Suppressor macrophage treated with lipopolysaccharide for 4 hours (primary cell): ENCODE data around the gene ORAI1.
"Not testable (repeated sequence)": the region's sequence is repeated elsewhere in the genome, so short reads cannot be mapped to it uniquely, and the experiment has no call there.

Experiments
- DNase-seq: peaks from one replicate; pipeline ENCODE4 v3.0.0-alpha.2; 2020

The ORAI1 gene

GRCh38 chr12:121608301-121608700 is 18.0 kb upstream of the ORAI1 start:
- DNase-seq: no peak

DNA sequence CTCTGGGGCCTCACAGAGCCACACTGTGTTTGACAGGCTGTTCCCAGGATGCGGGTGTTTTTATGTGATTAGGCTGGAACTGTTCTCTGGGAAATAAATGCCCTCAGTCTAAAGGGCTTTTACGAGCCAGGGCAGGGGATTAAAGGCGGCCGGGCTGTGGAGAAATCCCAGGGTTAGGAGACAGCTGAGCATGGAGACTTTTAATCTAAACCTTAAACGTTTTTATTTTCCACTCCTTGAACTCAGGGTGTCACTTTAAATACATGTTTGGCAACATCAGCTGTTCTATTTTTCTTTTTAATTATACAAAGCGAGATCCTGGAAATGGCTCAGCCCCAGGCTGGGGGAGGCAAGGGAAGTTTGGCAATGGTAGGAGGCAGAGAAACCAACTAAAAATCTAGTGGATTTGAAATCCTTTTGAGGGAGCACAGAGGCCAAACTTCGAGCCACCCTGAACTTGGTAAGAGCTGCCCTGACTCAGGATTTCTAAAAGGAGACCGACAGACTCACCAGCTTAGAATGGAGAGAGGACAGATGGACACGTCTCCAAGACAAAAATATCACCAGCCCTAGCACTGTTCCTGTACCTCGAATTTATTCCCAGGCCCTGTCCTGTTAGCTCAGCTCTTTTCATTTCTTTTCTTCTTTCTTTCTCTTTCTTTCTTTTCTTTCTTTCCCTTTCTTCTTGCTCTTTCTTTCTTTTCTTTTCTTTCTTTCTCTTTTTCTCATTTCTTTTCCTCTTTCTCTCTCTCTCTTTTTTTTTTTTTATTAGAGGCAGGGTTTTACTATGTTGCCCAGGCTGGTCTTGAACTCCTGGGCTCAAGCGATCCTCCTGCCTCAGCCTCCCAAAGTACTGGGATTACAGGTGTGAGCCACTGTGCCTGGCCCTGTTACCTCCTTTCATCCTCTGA is 15.8 kb upstream of the ORAI1 start:
- no peak for DNase-seq

- DNase-seq: no peak
Measured at GRCh38 chr12:121611306-121611705, 15.0 kb upstream of the ORAI1 start.

- DNase-seq: peak; percentile 80
Measured at GRCh38 chr12:121613462-121613861, 12.9 kb upstream of the ORAI1 start.

DNA sequence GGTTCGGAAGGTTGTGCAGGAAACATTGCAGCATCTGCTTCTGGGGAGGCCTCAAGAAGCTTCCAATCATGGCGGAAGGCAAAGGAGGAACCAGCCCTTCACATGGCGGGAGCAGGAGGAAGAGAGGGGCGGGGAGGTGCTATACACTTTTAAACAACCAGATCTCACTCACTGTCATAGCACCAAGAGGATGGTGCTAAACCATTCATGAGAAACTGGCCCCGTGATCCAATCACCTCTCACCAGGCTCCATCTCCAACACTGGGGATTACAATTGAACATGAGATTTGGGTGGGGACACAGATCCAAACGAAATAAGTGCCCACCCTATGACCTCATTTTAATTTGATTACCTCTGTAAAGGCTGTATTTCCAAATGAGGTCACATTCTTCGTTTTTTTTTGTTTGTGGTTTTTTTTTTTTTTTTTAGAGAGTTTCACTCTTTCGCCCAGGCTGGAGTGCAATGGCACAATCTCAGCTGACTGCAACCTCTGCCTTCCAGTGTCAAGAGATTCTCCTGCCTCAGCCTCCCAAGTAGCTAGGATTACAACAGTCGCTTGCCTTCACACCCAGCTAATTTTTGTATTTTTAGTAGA is 11.4 kb upstream of the ORAI1 start:
- no peak for DNase-seq

DNA sequence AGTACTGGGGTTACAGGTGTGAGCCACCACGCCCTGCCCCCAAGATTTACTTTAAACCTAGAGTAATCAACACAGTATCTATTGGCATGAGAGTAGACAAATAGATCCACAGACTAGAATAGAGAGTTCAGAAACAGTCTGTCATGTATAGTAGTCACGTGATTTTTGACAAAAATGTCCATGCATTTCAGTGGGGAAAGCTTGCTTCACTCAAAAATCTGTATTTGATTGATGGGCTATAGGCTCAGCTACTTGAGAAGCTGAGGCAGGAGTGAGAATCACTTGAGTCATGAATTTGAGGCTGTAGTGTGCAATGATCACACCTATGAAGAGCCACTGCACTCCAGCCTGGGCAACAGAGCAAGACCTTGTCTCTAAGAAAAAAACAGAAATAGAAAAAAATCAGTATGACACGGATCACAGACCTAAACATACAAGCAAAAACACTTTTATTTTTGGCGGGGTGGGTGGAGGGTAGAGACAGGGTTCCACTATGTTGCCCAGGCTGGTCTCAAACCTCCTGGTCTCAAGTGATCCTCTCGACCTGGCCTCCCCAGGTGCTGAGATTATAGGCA is 7.6 kb upstream of the ORAI1 start:
- DNase-seq: no peak

GRCh38 chr12:121620333-121620891 is 5.9 kb upstream of the ORAI1 start:
- DNase-seq: peak; percentile 55

DNA sequence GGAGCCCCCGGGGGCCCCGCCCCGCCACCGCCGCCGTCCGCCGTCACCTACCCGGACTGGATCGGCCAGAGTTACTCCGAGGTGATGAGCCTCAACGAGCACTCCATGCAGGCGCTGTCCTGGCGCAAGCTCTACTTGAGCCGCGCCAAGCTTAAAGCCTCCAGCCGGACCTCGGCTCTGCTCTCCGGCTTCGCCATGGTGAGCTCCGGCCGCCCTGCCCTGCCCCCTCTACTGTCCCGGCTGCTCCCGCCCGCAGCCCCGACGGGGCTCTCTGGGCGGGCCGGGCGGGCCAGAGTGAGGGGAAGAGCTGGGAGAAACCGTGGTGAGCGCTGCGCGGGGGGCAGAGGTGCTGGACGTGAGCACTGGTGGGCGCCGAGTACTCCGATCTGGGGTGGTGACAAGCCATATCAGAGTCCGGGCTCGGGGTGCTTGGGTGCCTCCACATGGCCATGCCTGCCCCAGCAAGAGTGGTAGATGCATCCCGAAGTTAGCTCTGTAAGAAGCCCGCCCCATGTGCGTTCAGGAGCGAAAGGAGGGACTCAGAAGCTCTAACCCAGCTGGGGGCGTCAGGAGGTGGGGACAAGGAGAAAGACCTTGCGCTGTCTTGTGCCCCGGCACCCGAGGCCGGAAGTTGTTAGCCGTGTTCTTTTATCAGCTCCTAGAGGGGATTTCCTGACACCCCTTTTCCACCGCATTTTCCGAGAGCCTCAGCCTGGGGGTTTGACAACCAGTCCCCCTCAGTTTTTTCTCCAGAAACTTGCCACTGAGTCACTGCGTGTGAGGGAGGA is 717 bp downstream of the ORAI1 start:
- peak; percentile 55 for DNase-seq

DNA sequence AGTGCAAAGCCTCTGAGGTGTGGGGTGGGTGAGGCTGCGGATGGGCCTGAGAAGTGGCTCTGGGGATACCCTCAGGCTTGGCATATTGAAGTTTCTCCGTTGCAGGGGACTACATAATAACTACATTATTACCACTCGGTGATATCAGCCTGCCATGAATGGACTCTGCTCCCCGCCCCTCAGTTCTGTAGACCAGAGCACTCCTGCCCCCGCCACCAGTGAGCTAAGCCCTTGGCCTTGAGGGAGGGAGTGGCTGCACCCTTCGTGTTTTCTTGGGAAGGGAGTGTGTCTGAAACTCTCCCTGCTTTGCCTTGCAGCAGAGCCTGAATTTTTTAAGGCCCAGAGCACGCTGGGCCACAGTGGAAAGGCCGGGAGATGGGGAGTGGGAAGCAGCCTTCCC is 1.7 kb downstream of the ORAI1 start:
- DNase-seq: peak; percentile 44

DNA sequence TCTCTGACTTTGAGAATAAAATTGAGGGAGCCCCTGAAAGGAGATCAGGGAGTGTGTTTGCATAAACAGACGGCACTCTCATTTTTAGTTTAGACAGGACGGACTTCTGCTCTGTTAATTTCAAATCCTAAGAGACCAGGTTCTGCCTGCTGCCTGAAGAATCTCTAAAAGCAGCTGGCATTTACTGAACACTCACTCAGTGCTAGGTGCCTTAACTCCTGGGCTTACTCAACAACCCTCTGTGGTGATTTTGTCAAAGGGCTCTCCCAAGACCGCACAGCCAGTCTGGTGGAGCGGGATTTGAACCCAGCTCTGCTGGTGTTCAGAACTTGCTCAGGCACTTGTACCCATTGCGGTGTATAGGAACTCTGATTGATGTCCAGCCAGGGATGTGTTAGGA is 2.2 kb downstream of the ORAI1 start:
- no peak for DNase-seq

GRCh38 chr12:121630791-121631355 is 4.5 kb downstream of the ORAI1 start:
- no peak for DNase-seq

DNA sequence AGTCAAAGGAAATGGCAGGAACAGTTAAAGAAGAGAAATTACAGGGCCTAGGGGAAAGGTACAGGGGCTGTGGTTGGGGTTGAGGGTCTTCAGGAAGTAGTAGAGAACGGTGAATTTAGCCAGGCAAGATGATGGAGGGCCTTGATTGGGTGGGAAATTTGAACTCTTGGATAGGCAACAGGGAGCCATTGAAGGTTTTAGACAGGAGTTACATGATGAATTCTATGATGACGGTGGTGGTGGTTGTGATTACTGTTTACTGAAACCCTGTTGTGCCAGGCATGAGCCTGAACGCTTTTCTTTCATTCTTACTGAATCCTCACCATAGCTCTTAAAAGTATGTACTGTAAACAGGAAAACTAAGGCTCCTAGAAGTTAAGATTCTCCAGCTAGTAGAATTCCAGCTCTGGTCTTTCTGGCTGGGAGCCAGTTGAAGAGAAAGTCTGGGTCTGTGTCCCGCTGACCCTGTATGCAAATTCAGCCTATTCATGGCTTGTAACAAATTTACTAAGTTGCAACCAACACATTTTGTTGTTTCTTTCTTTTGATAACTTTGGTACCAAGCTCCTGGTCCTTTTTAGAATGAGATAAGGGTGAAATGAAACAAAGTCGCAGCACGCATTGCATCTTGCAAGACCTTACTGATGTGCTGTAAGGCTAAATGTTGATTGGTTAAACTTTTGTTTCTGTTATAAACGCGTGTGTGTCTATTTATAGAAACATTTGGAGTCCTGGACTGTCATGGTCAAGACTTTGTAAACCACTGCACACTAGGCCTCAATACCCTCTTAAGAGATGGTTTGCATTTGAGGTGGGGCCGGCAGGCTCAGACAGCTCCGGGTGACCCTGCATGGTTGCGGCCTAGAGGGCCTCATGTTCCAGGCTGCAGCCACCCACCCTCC is 6.0 kb downstream of the ORAI1 start:
- DNase-seq: no peak

DNA sequence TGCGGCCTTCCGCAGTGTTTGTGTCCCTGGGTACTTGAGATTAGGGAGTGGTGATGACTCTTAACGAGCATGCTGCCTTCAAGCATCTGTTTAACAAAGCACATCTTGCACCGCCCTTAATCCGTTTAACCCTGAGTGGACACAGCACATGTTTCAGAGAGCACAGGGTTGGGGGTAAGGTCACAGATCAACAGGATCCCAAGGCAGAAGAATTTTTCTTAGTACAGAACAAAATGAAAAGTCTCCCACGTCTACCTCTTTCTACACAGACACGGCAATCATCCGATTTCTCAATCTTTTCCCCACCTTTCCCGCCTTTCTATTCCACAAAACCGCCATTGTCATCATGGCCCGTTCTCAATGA is 7.5 kb downstream of the ORAI1 start:
- DNase-seq: not testable (repeated sequence)

- DNase-seq: no peak
Measured at GRCh38 chr12:121634836-121635235, 8.5 kb downstream of the ORAI1 start.

DNA sequence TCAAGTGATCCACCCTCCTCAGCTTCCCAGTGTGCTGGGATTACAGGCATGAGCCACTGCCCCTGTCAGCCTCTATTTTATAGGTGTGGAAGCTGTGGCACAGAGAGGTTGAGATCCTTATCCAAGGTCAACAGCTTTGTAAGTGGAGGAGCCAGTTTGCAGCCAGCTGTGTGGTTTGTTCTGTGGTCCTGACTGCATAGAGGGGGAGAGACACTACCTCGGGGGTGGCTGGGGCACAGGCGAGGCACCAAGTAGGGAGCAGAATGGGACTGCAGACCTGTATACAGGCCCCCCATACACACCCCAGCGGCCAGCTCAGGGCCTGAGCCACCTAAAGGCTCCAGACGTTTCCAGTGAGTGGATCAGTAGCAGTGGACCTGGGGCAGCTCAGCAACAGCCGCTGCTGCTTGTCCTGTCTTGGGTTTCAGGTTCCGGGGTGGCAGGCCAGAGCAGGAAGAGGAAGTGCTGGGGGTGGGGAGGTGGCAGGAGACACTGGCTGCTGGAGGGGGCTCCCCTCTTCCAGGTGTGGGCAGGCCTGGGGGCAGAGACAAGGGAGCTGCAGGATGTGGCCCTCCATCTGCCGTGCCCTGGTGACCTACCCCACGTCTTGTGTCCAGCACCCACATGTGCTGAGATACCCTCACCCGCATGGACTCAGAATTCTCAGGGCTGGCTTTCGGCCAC is 11.0 kb downstream of the ORAI1 start:
- DNase-seq: peak; percentile 43

DNA sequence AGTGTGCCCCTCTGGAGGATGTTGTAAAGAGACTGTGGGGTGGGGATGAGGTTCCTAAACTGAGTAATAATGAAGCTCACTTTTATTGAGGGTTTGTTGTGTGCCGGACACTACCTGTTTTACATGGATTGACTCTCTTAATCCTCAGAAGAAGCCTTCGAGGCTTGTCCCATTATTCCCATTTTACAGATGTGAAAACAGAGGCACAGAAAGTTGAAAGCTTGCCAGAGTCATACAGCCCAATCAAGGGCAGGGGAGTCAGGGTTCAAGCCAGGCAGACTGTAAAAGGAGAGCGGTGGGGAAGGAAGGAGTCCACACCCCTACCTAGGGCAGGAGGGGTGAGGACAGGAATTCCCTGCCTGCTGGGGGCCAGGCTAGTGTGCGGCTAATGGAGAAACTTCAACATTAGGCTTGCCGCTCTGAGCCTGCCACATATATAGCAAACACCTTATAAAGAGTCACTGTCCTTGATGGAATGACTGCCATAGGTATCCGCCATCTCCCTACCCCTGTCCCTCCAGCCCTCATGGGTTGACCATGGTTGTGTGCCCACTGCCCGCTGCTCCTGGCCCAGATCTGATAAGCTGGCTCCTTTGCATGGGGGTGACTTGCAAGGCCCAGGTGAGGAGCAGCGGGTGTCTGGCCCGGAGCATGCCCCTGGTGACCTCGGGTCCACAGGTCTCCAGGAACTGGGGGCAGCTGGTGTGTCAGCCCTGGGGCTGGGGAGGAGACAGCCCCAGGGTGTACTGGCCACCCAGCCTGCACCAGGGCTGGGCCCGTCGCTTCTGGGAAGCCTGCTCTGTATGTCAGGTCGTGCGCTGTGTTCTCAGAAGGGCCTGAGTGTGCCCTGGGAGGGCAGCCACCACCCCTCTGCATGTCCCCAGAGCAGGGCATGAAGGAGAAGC is 12.2 kb downstream of the ORAI1 start:
- no peak for DNase-seq

DNA sequence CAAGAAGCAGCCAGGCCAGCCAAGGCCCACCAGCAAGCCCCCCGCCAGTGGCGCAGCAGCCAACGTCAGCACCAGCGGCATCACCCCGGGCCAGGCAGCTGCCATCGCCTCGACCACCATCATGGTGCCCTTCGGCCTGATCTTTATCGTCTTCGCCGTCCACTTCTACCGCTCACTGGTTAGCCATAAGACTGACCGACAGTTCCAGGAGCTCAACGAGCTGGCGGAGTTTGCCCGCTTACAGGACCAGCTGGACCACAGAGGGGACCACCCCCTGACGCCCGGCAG is 15.0 kb downstream of the ORAI1 start:
- no peak for DNase-seq

DNA sequence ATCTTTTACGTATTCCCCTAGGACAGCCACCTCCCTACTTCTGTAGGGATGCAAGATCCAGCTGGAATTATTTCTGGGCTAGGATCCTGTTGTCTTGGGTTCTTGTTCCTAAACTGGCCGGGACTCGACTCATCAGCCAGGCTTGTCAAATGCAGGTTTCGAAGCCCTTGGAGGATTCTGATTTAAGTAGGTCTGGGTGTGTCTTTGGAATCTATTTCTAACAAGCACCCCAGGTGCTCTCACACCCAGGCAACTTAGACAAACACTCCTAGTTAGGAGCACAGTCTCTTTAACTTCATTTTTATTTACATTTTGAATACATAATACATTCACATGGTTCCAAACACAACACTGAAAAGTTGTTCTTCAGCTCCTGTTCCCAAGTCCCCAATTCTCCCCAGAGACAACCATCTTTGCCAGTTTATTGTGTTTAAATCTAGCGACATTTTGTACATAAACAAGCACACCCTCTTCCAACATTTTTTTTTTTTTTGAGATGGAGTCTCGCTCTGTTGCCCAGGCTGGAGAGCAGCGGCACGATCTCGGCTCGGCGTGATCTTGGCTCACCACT is 22.2 kb downstream of the ORAI1 start:
- no peak for DNase-seq

DNA sequence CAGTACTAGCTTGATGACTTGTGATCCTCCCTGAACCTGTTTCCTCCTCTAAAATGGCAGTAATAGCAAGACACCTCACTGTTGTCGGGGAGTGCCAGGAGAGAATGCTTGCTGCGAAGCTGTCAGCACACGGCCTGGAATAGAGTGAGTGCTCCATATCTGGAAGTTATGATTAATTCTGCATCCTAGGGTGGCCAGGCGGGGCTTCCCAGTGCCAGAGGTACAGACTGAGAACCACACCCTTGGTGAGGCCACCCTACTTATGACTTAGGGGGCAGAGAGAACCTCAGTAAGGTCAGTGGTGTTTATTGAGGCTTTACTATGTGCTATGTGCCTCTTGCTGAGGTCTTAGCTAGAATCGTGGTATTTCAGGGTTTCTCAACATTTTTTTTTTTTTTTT is 23.0 kb downstream of the ORAI1 start:
- DNase-seq: no peak
